T-cell (primary cell): ENCODE measurements around the gene DNAI4. TPM values are rescaled to one million over a fixed set of nuclear protein-coding genes. Genes with fewer than 3 reads are reported as not detected.
A peak's percentile ranks its signal among the peaks of the same experiment; 100 is the strongest.

Source experiments
- ATAC-seq, 4 experiments: fragments of 200-7000 bp in 3 of 4; fragments of 150-1000 bp in 1 of 4; cut with Tn5 transposase; replicated peaks in 1 of 4; 1 replicate in 3 of 4; 2 replicates in 1 of 4; pipeline ENCODE4 v1.10.0; 2021; ENCODE audit warnings: moderate library complexity in 3 of 4, mild to moderate bottlenecking in 2 of 4, moderate number of reproducible peaks in 1 of 4
- CTCF ChIA-PET, 2 donors: fragments of 300-600 bp; sonication (Branson Sonifier 250); formaldehyde crosslinking; loops; one replicate each; lab custom pipeline; 2022; ENCODE audit warnings: antibody characterized with exemption in 2 of 2; lab: Charles Lee
- POLR2A ChIA-PET, 2 donors: fragments of 300-600 bp; sonication (Branson Sonifier 250); formaldehyde crosslinking; loops; one replicate each; lab custom pipeline; 2022; ENCODE audit warnings: antibody characterized with exemption in 2 of 2; lab: Charles Lee
- DNase-seq, 35 experiments: peaks; one replicate each; pipeline versions ENCODE4 v3.0.0 to v3.0.0-alpha.2; 2013 to 2023
- H3K27ac ChIP-seq: one replicate; pipeline ENCODE4 v1.5.1; 2013; ENCODE audit warnings: low read length
- H3K27me3 ChIP-seq, 2 experiments: replicated peaks in 1 of 2; 1 replicate in 1 of 2; 2 replicates in 1 of 2; pipeline versions ENCODE4 v1.6.1 to v1.7.0; 2013; ENCODE audit warnings: low read length in 1 of 2, mixed read lengths in 1 of 2; ENCODE audit not compliant: control insufficient read depth in 2 of 2, insufficient read depth in 2 of 2; ENCODE audit errors: extremely low read depth in 1 of 2
- H3K36me3 ChIP-seq, 2 donors: 1 replicate in 1 of 2; 2 replicates in 1 of 2; pipeline versions ENCODE4 v1.6.1 to v1.7.0; 2013; ENCODE audit warnings: low read length in 1 of 2; ENCODE audit not compliant: control insufficient read depth in 2 of 2, insufficient read depth in 1 of 2; ENCODE audit errors: extremely low read depth in 1 of 2
- H3K4me1 ChIP-seq, 2 experiments: 1 replicate in 1 of 2; 2 replicates in 1 of 2; pipeline versions ENCODE4 v1.6.1 to v1.7.0; 2013; ENCODE audit warnings: low read length in 2 of 2, mixed read lengths in 1 of 2; ENCODE audit not compliant: insufficient read depth in 2 of 2, control insufficient read depth in 1 of 2; ENCODE audit errors: extremely low read depth in 1 of 2
- H3K4me3 ChIP-seq, 2 donors: 1 replicate in 1 of 2; 2 replicates in 1 of 2; pipeline versions ENCODE4 v1.5.1 to v1.7.0; 2013; ENCODE audit warnings: mild to moderate bottlenecking in 2 of 2, low read length in 1 of 2, moderate library complexity in 1 of 2; ENCODE audit not compliant: control insufficient read depth in 1 of 2; ENCODE audit errors: extremely low read depth in 1 of 2
- H3K9me3 ChIP-seq: 2 replicates; pipeline ENCODE4 v1.7.0; 2013
- H3K27ac Mint-ChIP-seq, 2 donors: one replicate each; pipeline ENCODE4 v1.8.0; 2020 to 2021; ENCODE audit warnings: mild to moderate bottlenecking in 2 of 2, mixed read lengths in 2 of 2
- H3K27me3 Mint-ChIP-seq, 2 donors: one replicate each; pipeline ENCODE4 v1.8.0; 2021 to 2022; ENCODE audit warnings: mixed read lengths in 2 of 2
- H3K36me3 Mint-ChIP-seq: one replicate; pipeline ENCODE4 v1.8.0; 2021; ENCODE audit warnings: mixed read lengths
- H3K4me1 Mint-ChIP-seq, 3 donors: one replicate each; pipeline ENCODE4 v1.8.0; 2020 to 2022; ENCODE audit warnings: mixed read lengths in 3 of 3, mild to moderate bottlenecking in 1 of 3
- H3K4me3 Mint-ChIP-seq, 3 donors: one replicate each; pipeline ENCODE4 v1.8.0; 2020 to 2022; ENCODE audit warnings: mild to moderate bottlenecking in 3 of 3, mixed read lengths in 3 of 3, moderate library complexity in 3 of 3
- H3K9me3 Mint-ChIP-seq, 3 donors: one replicate each; pipeline ENCODE4 v1.8.0; 2020 to 2022; ENCODE audit warnings: mixed read lengths in 3 of 3
- WGBS: methylation state at CpG from one replicate; pipeline ENCODE4 v1.1.5; 2013; ENCODE audit warnings: missing lambda C conversion rate; ENCODE audit not compliant: insufficient coverage; 5-methylcytosine and 5-hydroxymethylcytosine counted together
- total RNA-seq, 35 experiments: library from RNA in 6 of 35; stranded (reverse) in 6 of 35; fragments of 120-200 nt in 1 of 35; gene quantifications; one replicate each; pipeline versions ENCODE4 v1.2.1 to v1.2.4 and lab custom pipeline; 2013 to 2026

The DNAI4 gene
- total RNA-seq, 5 donors from 2014 or later (not counting 1 experiment from before 2014, with no cell fraction given) = 5.6 to 11.7 (median 7.7) TPM

GRCh38 chr1:66938613-66939012 is 14.0 kb upstream of the DNAI4 start:
- Mint-ChIP-seq H3K36me3 (peaks cover 11% of the 10 kb centered on the region), H3K4me3 (peak overlapping the region in 2 of 3 donors; percentile 4 to 28), H3K9me3 (no peaks in the 10 kb centered on the region), H3K27me3 (no peaks in the 10 kb centered on the region), H3K4me1 (peaks cover 87 to 95% (median 89%) of the 10 kb centered on the region in 3 donors), H3K27ac (peak overlapping the region in 1 of 2 donors; percentile 16)
- POLR2A ChIA-PET = interaction anchor here in 1 of 2 donors (0.5 kb wide), 1 partner anchor 490 kb away, joined by 5 read pairs; no protein-coding TSS in a partner anchor
- peaks cover 25 to 36% of the 10 kb centered on the region in 2 experiments for H3K4me1 ChIP-seq
- H3K27me3 ChIP-seq = no peaks in the 10 kb centered on the region
- ATAC-seq (no peak), DNase-seq (no peak)
- H3K9me3 ChIP-seq = no peaks in the 10 kb centered on the region
- peaks cover 0 to 6% of the 10 kb centered on the region in 2 donors for H3K36me3 ChIP-seq
- CTCF ChIA-PET = interaction anchor here in 1 of 2 donors (0.5 kb wide), 1 partner anchor 84 kb away, joined by 3 read pairs; no protein-coding TSS in a partner anchor
- no peak overlapping the region for H3K27ac ChIP-seq
- no peak overlapping the region for H3K4me3 ChIP-seq

GRCh38 chr1:66937529-66938234 is 13.0 kb upstream of the DNAI4 start:
- Mint-ChIP-seq H3K27me3 (no peaks in the 10 kb centered on the region), H3K27ac (no peak overlapping the region), H3K9me3 (no peaks in the 10 kb centered on the region), H3K36me3 (peaks cover 11% of the 10 kb centered on the region), H3K4me3 (peak overlapping the region in 2 of 3 donors; percentile 17 to 50), H3K4me1 (peaks cover 90 to 95% (median 92%) of the 10 kb centered on the region in 3 donors)
- no peaks in the 10 kb centered on the region for H3K27me3 ChIP-seq
- DNase-seq (no peak), ATAC-seq (no peak)
- no peak overlapping the region for H3K27ac ChIP-seq
- H3K36me3 ChIP-seq = peaks cover 0 to 6% of the 10 kb centered on the region in 2 donors
- no peaks in the 10 kb centered on the region for H3K9me3 ChIP-seq
- ChIA-PET POLR2A (interaction anchor here in 1 of 2 donors (0.7 to 0.8 kb wide), 2 partner anchors 13 to 25 kb away, joined by 3 read pairs; partner anchors contain the start of genes DNAI4 and MIER1), CTCF (interaction anchor here in 1 of 2 donors (0.9 kb wide), 1 partner anchor 10 kb away, joined by 3 read pairs; no protein-coding TSS in a partner anchor)
- no peak overlapping the region for H3K4me3 ChIP-seq
- H3K4me1 ChIP-seq = peaks cover 25 to 43% of the 10 kb centered on the region in 2 experiments
- WGBS = no CpG with 5 or more reads among the region's 1 CpG

GRCh38 chr1:66933887-66934700 is 9.4 kb upstream of the DNAI4 start:
- ChIA-PET CTCF (interaction anchor here (0.6 to 1.7 kb wide), 7 partner anchors 8 to 592 kb away, joined by 3 to 7 read pairs (median 3); partner anchors contain the start of genes DNAI4 (in 1 of the 2) and MIER1 (in 1 of the 2)), POLR2A (interaction anchor here (0.6 to 2.0 kb wide), 9 partner anchors 8 to 209 kb away, joined by 3 to 12 read pairs (median 4); partner anchors contain the start of genes DNAI4 (in 2 of the 2) and MIER1 (in 2 of the 2))
- no CpG with 5 or more reads among the region's 7 CpGs for WGBS
- Histone ChIP-seq H3K27me3 (no peaks in the 10 kb centered on the region), H3K36me3 (no peaks in the 10 kb centered on the region), H3K27ac (peak overlapping the region; percentile 57), H3K9me3 (no peaks in the 10 kb centered on the region), H3K4me1 (peaks cover 26 to 48% of the 10 kb centered on the region in 2 experiments), H3K4me3 (peak overlapping the region; percentile 32 to 34)
- H3K27me3 Mint-ChIP-seq = no peaks in the 10 kb centered on the region
- H3K9me3 Mint-ChIP-seq = no peaks in the 10 kb centered on the region
- peaks cover 72 to 86% (median 77%) of the 10 kb centered on the region in 3 donors for H3K4me1 Mint-ChIP-seq
- H3K4me3 Mint-ChIP-seq = peak overlapping the region; percentile 65 to 92 (median 81)
- DNase-seq (peak in 1 of 35 experiments; percentile 49), ATAC-seq (peak in 1 of 4 experiments; percentile 15)
- H3K27ac Mint-ChIP-seq = peak overlapping the region; percentile 84 to 89
- H3K36me3 Mint-ChIP-seq = no peaks in the 10 kb centered on the region

- H3K27ac ChIP-seq = peak overlapping the region; percentile 57
- DNase-seq (no peak), ATAC-seq (no peak)
- Mint-ChIP-seq H3K4me1 (peaks cover 66 to 82% (median 71%) of the 10 kb centered on the region in 3 donors), H3K4me3 (peak overlapping the region; percentile 65 to 92 (median 81)), H3K9me3 (no peaks in the 10 kb centered on the region), H3K27ac (peak overlapping the region; percentile 64 to 84), H3K27me3 (no peaks in the 10 kb centered on the region), H3K36me3 (no peaks in the 10 kb centered on the region)
- no peaks in the 10 kb centered on the region for H3K36me3 ChIP-seq
- WGBS = 0% methylated on average over 1 of the region's 2 CpGs
- H3K4me1 ChIP-seq = peaks cover 24 to 40% of the 10 kb centered on the region in 2 experiments
- ChIA-PET CTCF (interaction anchor here in 1 of 2 donors (1.0 kb wide), 1 partner anchor 28 kb away, joined by 3 read pairs; no protein-coding TSS in a partner anchor), POLR2A (interaction anchor here (0.5 to 1.1 kb wide), 6 partner anchors 12 to 496 kb away, joined by 3 to 4 read pairs (median 3); no protein-coding TSS in a partner anchor)
- H3K27me3 ChIP-seq = no peaks in the 10 kb centered on the region
- no peaks in the 10 kb centered on the region for H3K9me3 ChIP-seq
- H3K4me3 ChIP-seq = no peak overlapping the region
Observed at GRCh38 chr1:66932291-66932690, 7.6 kb upstream of the DNAI4 start.

- Mint-ChIP-seq H3K27ac (peak overlapping the region; percentile 84), H3K4me1 (peaks cover 65 to 82% (median 67%) of the 10 kb centered on the region in 3 donors), H3K9me3 (no peaks in the 10 kb centered on the region), H3K4me3 (peak overlapping the region; percentile 81 to 92 (median 87)), H3K27me3 (no peaks in the 10 kb centered on the region), H3K36me3 (no peaks in the 10 kb centered on the region)
- ChIA-PET POLR2A (interaction anchor here (0.6 to 0.7 kb wide), 2 partner anchors 24 to 213 kb away, joined by 3 read pairs; no protein-coding TSS in a partner anchor), CTCF (interaction anchor here (0.6 to 1.1 kb wide), 3 partner anchors 12 to 29 kb away, joined by 3 to 5 read pairs (median 3); no protein-coding TSS in a partner anchor)
- ATAC-seq (no peak), DNase-seq (peak in 1 of 35 experiments; percentile 41)
- Histone ChIP-seq H3K27ac (peak overlapping the region; percentile 88), H3K4me1 (peaks cover 18 to 40% of the 10 kb centered on the region in 2 experiments), H3K4me3 (peak overlapping the region; percentile 98), H3K27me3 (no peaks in the 10 kb centered on the region), H3K36me3 (no peaks in the 10 kb centered on the region), H3K9me3 (no peaks in the 10 kb centered on the region)
- whole genome bisulfite sequencing = 0% methylated on average over 4 of the region's 4 CpGs
Observed at GRCh38 chr1:66931590-66931989, 6.9 kb upstream of the DNAI4 start.
